ENCODE results near the gene PTPRR.
"Not testable (repeated sequence)": the region's sequence is repeated elsewhere in the genome, so short reads cannot be mapped to it uniquely, and the experiment has no call there.

Gene PTPRR

DNA sequence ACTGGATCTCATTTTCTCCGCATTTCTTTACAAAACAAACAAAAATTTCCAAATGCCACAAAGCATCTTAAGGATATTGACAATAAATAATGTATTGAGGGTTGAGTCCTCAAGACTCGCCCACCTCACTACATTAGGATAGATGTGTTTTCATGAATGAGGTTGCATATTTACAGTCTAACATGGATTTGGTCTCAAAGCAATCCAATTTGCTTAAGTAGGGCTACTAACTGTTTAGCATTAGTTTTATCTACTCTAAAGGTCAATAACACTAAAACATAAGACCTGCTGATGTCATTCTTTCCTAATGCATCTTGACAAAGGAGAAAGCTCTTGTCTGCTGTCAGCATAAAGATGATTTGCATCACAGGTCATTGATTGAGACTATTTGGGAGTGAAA is 82.4 kb downstream of the PTPRR start:
- no peak for DNase-seq

DNA sequence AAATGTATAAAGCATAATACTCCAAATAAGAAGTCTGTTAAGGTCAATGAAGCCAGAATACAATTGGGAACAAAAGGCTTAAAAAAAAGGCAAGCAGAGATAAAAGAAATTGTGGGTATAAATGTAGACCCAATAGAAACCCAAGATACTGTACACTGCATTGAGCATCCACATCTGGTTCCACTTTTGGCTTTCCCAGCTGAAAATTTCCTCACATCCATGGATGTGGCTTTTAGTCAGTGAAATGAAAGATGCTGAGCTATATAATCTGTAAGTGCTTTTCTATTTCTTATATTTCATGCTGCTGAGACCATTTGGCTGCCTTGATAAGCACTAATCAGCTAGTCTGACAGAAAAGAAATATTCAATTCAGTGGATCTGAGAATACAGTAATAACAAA is 83.5 kb downstream of the PTPRR start:
- no peak for DNase-seq

DNA sequence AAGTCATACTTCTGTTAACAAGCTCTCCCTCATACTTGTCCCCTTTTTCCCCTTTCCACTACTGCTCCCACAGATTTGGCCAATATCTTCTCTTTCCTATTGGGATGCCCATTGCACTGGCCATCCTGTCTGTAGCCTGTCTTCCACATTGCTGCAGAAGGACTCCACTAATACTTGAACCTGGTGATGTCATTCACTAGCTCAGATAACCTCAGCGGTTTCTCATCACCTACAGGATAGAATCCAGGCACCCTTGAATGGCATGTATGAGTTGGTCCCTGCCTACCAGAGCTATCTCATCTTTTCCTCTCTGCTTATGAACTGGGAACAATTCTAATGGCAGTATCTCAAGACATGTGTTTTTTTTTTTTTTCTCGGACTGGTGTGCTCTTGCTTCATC is 84.6 kb downstream of the PTPRR start:
- no peak for DNase-seq

DNA sequence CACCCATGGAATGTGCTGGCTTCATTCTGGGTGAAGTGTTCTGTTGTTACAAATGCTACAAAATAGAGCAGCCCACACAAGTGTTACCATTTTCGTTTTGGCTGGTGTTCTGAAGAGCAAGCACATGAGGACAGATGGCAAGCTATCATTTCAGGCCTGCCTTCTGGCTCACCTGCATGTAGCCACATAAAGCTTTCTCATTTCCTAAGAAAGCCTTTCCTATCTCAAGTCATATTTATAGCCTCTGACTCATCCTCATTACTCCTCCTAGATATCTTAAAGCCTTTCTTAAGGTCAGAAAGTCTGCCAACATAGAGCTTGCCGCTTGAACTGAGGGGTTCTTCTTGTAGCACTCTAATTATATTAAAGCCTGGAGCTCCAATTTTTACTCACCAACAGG is 89.0 kb downstream of the PTPRR start:
- DNase-seq, result no peak

DNA sequence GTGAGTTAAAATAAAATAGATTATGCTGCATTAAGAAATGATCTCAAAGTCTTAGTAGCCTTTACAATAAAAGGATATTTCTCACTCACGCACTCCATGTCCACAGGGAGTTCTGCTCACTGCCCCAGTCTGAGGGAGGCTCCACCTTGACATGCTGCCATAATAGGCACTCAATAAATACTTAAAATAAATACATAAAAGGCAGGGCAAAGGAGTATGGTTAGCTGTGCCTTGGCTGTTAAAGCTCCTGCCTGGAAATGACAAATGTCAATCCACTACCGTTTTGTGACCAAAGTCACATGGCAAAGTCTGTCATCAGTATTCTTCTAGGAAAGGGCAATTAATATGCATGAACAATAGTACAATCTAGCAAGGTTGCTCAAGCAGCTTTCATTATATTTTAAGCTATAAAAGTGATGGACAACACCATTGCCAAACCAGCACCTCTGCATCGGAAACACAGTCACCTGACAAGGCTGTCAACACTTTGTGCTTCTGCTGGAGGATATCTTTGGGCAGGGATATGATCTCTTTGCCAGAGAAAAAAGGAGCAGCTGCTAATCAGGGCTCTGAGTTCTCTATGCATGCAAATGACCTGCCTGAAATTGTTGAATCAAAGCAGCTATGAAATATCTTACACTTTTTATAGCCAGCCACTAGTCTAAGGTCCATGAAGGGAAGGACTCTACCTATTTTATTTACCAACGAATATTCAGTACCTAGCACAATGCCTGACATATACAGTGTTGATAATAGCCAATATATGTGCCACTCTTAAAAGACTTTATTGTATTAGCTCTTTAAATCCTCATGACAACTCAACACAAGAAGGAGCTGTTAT is 90.1 kb downstream of the PTPRR start:
- no peak for DNase-seq

GRCh38 chr12:70829070-70829469 is 91.5 kb downstream of the PTPRR start:
- no peak for DNase-seq

DNA sequence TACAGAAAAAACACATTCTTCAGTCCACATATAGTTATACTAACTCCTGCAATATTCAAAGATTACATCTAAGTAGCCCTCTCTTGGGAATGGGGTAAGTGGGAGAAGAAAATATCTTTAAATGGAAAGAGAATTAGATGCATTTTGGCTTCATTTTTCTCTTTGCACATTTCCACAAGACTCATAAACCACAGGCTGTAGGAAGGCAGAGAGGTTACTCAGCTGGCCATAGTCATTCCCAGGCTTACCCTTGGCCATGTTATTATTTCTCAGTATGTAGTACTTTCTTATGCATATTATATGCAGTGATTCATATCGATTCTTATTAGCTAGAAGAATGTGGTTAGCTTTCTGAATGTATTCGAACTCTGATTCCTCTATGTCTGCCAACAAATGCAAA is 92.2 kb downstream of the PTPRR start:
- no peak for DNase-seq

- no peak for DNase-seq
Measured at GRCh38 chr12:70826156-70826555, 94.4 kb downstream of the PTPRR start.

GRCh38 chr12:70824511-70824910 is 96.0 kb downstream of the PTPRR start:
- DNase-seq, result no peak

- DNase-seq, result no peak
Measured at GRCh38 chr12:70823182-70823976, 97.2 kb downstream of the PTPRR start.

DNA sequence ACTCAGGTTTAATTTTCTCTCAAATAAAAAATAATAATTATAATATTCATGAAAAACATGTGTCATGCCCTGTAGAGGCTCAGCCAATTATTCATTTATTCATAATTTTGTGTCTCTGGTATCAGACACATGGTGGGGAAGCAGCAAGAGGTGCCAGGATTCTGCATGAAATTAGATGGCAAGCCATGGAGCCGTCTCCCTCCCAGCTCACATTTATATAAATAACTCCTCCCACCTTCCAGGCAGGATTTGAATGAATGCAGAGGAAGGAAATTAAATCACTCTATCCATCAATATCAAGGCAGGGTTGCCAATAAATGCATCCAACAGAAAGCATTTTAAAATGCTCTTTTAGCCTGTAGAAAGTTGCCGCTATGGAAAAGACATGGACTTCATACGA is 98.1 kb downstream of the PTPRR start:
- no peak for DNase-seq

GRCh38 chr12:70815971-70816391 is 104.6 kb downstream of the PTPRR start:
- DNase-seq, result no peak

- DNase-seq, result no peak
Measured at GRCh38 chr12:70815056-70815455, 105.5 kb downstream of the PTPRR start.

DNA sequence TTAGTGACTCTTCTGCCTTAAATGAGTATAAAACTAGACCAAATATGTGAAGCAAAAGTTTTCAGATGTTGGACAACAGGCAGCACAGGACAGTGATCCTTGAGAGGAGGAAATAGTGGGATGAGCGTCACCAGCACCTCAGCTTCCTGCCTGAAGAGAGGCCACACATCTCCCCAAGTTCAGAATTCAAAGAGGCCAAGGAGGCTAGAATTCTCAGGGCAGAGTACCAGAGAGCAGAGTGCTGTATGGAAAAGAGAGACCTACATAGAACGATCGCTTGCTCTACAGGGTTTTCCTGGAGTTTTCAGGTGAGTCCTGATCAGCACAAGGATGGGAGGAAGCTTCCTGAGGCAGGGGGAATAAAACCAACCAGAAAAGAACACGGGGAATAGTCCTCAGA is 107.0 kb downstream of the PTPRR start:
- DNase-seq, result no peak

GRCh38 chr12:70812136-70812535 is 108.4 kb downstream of the PTPRR start:
- no peak for DNase-seq

GRCh38 chr12:70809887-70810286 is 110.7 kb downstream of the PTPRR start:
- DNase-seq, result no peak

DNA sequence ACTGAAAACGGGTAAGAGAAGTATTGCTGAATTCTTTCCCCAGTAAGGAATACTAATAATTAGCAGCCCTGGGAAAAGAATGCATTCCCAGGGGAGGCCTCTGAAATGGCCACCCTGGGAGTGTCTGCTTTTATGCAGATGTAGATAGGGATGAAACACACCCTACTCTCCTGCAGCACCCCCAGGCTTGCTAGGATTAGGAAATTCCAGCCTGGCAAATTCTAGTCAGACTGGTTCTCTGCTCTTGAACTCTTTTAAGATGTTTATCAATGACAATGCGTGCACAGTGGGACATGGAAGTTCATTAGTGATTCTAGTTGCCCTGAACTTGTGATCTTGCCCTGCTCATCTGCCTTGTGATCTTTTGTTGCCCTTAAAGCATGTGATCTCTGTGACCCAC is 112.5 kb downstream of the PTPRR start:
- not testable (repeated sequence) for DNase-seq

DNA sequence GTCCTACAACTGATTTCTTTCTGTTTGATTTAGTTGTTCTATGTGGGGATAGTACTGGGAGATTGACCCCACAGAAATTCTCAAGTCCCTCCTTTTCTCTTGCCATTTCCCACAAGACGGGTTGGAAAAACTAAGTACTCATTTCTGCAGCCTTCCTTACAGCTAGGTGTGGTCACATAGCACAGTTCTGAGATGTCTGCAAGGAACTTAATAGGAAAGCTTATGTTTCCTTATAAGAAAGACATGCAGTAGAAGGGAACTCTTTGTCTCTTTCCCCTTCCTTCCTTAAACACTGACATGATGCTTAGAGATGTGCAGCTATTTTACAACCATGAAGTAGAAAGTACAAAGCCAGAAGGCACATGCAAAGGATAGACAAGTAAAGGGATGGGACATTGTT is 113.7 kb downstream of the PTPRR start:
- no peak for DNase-seq

DNA sequence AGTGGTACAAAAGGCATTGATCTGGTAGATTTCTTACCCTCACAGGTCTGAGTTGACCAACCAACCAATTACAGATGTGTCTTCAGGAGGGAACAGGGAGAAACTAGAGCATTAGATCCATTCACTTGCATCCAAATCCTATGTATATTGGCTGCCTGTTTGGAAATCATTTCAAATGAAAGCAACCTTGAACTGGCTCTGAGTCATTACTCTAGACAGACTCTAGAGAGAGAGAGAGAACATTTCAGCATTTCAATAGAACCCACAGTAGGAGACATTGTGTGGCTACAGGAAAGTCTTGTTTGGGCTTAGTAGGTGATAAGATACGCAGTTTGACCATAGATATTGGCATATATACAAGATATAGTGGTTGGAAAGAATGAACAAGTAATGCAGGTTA is 114.5 kb downstream of the PTPRR start:
- no peak for DNase-seq

DNA sequence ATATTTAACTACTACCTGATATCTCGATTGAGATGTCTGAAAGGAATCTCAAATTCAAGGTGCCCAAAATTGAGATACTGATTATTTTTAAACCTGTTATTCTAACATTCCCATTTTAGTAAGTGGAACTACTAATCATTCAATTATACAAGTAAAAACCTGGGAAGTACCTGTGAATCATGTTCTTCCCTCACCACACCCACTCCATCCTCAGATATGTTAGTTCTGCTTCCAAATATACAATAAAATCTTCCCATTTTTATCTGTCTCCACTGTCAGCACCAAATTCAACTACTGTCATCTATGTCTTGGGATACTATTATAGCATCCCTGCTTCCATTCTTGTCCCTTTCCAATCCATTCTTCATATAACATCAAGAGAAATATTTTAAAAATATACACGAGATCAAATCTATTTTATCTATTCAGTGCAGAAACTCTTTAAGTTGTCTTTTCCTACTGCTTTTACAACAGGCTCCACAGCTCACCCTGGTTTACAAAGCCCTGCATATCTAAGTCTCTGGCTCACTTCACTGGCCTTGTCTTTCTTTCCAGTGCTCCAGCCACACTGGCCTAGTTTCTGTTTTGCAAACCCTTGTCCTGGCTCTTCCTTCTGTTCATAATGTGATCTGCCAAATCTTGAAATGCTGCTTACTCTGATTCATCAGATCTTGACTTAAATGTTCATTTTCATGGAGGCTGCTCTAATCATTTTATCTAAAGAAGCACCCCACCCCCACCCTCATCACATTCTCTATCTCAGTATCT is 122.3 kb downstream of the PTPRR start:
- DNase-seq, result no peak

DNA sequence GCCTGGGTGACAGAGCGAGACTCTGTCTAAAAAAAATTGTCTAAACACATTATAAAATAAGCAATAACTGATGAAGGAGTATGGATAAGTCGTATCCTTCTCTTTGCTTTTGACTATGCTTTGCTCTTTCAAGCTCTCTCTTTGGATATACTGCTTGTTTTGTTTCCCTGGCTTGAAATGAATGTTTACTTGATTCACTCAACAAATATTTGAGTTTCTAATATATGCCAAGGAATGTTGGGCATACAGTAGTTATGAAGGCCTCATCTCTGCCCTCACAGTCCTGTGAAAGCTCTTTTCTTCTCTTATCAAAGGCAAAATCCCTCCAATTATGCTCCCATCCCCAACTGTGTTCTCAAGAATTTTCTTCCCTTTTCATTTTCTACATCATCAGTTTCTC is 123.5 kb downstream of the PTPRR start:
- no peak for DNase-seq

DNA sequence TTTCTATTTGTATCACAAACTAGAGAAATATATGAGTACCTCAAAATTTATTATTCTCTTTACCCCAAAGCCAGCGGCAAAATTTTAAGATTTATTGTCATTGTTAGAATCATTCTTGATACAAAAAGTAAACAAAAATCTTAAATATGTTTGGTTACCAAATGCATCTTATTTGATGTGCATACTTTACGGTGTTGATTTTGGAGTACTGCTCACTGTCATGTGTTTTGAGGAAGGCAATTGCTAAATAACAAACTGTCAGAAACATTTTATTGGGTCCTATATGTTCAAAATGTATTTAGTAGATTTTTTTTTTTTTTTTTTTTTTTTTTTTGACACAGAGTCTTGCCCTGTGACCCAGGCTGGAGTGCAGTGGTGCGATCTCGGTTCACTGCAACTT is 124.9 kb downstream of the PTPRR start:
- no peak for DNase-seq

DNA sequence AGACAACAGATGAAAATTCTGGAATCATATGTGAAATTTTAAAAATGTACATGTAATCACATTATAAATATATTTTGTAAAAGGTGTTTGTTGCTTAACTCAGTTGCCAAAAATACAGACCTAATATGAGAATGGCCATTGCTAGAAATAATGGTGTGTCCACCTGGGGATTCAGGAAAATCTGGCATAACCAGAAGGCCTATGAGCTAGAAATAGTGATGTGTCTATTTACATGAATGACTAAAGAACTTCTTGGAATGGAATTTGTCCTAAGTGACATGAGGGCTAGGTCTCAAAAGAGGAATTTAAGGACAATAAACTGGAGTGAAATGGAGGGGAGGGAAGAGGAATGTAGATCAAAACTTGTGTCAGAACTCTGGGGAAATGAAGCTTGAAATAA is 126.4 kb downstream of the PTPRR start:
- no peak for DNase-seq

- no peak for DNase-seq
Measured at GRCh38 chr12:70788774-70789173, 131.8 kb downstream of the PTPRR start.
